Aortic smooth muscle cell (primary cell): ENCODE data around the gene CCT4. TPM values are rescaled to one million over a fixed set of nuclear protein-coding genes. Genes with fewer than 3 reads are reported as not detected.

Experiments
- total RNA-seq: library from RNA; depleted of rRNA; stranded (reverse); fragments of >200 nt; gene quantifications from 2 replicates; pipeline ENCODE4 v1.2.3, GENCODE V29; 2014

CCT4 gene
- 118 and 120 TPM in 2 replicates for total RNA-seq

GRCh38 chr2:61888267-61889055, at the start of gene CCT4:
CCT4 (minus strand) TSS chr2:61888656; CDS start chr2:61888507, 149 bp downstream.

GRCh38 chr2:61905372-61906185, 17.1 kb upstream of the CCT4 start, which contains the start of gene COMMD1:
COMMD1 (plus strand) TSS chr2:61905674; CDS start chr2:61905679, 5 bp downstream.

GRCh38 chr2:61853847-61854563, 34.5 kb downstream of the CCT4 start, which contains the start of gene FAM161A:
FAM161A (minus strand) TSS chr2:61854060; CDS start chr2:61854041, 19 bp downstream.

Other genes starting within 250 kb of the CCT4 start
- 1.3 and 1.8 TPM in 2 replicates for gene FAM161A, start 34.6 kb downstream of the CCT4 start, total RNA-seq
- 42.3 and 44.6 TPM in 2 replicates for gene COMMD1, start 17.0 kb upstream of the CCT4 start, total RNA-seq